Lower lobe of right lung (tissue), 2 donors: ENCODE data around the gene SNRNP40. TPM values are rescaled to one million over a fixed set of nuclear protein-coding genes. Genes with fewer than 3 reads are reported as not detected.
A peak's percentile ranks its signal among the peaks of the same experiment; 100 is the strongest.
"Not testable (repeated sequence)": the region's sequence is repeated elsewhere in the genome, so short reads cannot be mapped to it uniquely, and the experiment has no call there.

ENCODE experiments used
- ATAC-seq, 2 donors: fragments of 200-7000 bp; cut with Tn5 transposase; one replicate each; pipeline ENCODE4 v1.9.1; 2020 to 2022; ENCODE audit warnings: mild to moderate bottlenecking in 2 of 2, moderate library complexity in 2 of 2
- DNase-seq: peaks from one replicate; pipeline ENCODE4 v3.0.0-alpha.2; 2020
- H3K27ac ChIP-seq: fragments of 200-600 bp; one replicate; pipeline ENCODE4 v1.8.0; 2022
- H3K27me3 ChIP-seq: fragments of 200-600 bp; one replicate; pipeline ENCODE4 v1.8.0; 2022; ENCODE audit warnings: low read depth
- H3K36me3 ChIP-seq: fragments of 200-600 bp; one replicate; pipeline ENCODE4 v1.8.0; 2022; ENCODE audit warnings: mild to moderate bottlenecking
- H3K4me1 ChIP-seq: fragments of 200-600 bp; one replicate; pipeline ENCODE4 v1.8.0; 2022
- H3K4me3 ChIP-seq: fragments of 200-600 bp; one replicate; pipeline ENCODE4 v1.8.0; 2022; ENCODE audit warnings: mild to moderate bottlenecking
- H3K9me3 ChIP-seq: fragments of 200-600 bp; one replicate; pipeline ENCODE4 v1.8.0; 2022
- CTCF ChIP-seq: fragments of 200-600 bp; IDR thresholded peaks from one replicate; pipeline ENCODE4 v1.8.0; 2022; ENCODE audit warnings: antibody characterized with exemption, mild to moderate bottlenecking
- intact Hi-C: fragments of 100-400 bp; cut with DNase I; formaldehyde crosslinking; loops from one replicate; pipeline ENCODE4 v1.11.0; 2022
- total RNA-seq: library from RNA; stranded (reverse); fragmentation: NEBNext Ultra II Directional; extraction: Animal tissue kit (Norgen Biotek cat#: 25700); gene quantifications from one replicate; pipeline ENCODE4 v1.2.1, GENCODE V29; 2021
- donor health status: DM: no; HTN: yes; CAD: no; lungs with severe emphysema.

SNRNP40 gene
- total RNA-seq, 1 donor from 2014 or later, result 38.3 TPM

GRCh38 chr1:31299365-31299764 lies 2.8 kb upstream of the SNRNP40 start:
- Histone ChIP-seq H3K4me3 (no peak overlapping the region), H3K4me1 (peaks cover 34% of the 10 kb centered on the region), H3K9me3 (no peaks in the 10 kb centered on the region), H3K27ac (no peak overlapping the region), H3K36me3 (peaks cover under 1% of the 10 kb centered on the region), H3K27me3 (no peaks in the 10 kb centered on the region)
- DNase-seq (no peak), ATAC-seq (no peak)
- TF ChIP-seq CTCF, result no peak
- intact Hi-C loops, result no loop called here

- ATAC-seq, result no peak
- intact Hi-C loops, result no loop called here
- Histone ChIP-seq H3K27ac (peak overlapping the region; percentile 95), H3K9me3 (no peaks in the 10 kb centered on the region), H3K36me3 (peaks cover 7% of the 10 kb centered on the region), H3K27me3 (no peaks in the 10 kb centered on the region), H3K4me3 (peak overlapping the region; percentile 96), H3K4me1 (peaks cover 34% of the 10 kb centered on the region)
- DNase-seq, result no peak
- TF ChIP-seq CTCF, result no peak
Measured at GRCh38 chr1:31297277-31298247, 974 bp upstream of the SNRNP40 start.

GRCh38 chr1:31295874-31296485 lies 608 bp downstream of the SNRNP40 start:
- intact Hi-C loops, result no loop called here
- Histone ChIP-seq H3K4me1 (peaks cover 34% of the 10 kb centered on the region), H3K36me3 (peaks cover 23% of the 10 kb centered on the region), H3K4me3 (peak overlapping the region; percentile 96), H3K9me3 (no peaks in the 10 kb centered on the region), H3K27ac (peak overlapping the region; percentile 95), H3K27me3 (no peaks in the 10 kb centered on the region)
- DNase-seq (no peak), ATAC-seq (no peak)
- TF ChIP-seq CTCF, result no peak

- intact Hi-C loops, result no loop called here
- H3K27me3 ChIP-seq, result no peaks in the 10 kb centered on the region
- no peaks in the 10 kb centered on the region for H3K4me1 ChIP-seq
- no peak overlapping the region for H3K27ac ChIP-seq
- DNase-seq, result no peak
- H3K36me3 ChIP-seq, result peaks cover 90% of the 10 kb centered on the region
- no peaks in the 10 kb centered on the region for H3K9me3 ChIP-seq
- H3K4me3 ChIP-seq, result no peak overlapping the region
- TF ChIP-seq CTCF, result no peak
- ATAC-seq, result no peak
Measured at GRCh38 chr1:31289021-31289420, 7.6 kb downstream of the SNRNP40 start.

- H3K27ac ChIP-seq, H3K4me1 ChIP-seq: not testable (repeated sequence)
- peaks cover 93% of the 10 kb centered on the region for H3K36me3 ChIP-seq
Measured at GRCh38 chr1:31287791-31288190, 8.8 kb downstream of the SNRNP40 start.

GRCh38 chr1:31282426-31282825 lies 14.2 kb downstream of the SNRNP40 start:
- ATAC-seq, H3K4me3 ChIP-seq, H3K27ac ChIP-seq, intact Hi-C loops, H3K9me3 ChIP-seq, H3K4me1 ChIP-seq, DNase-seq, H3K27me3 ChIP-seq: not testable (repeated sequence)
- H3K36me3 ChIP-seq, result peaks cover 90% of the 10 kb centered on the region

More at GRCh38 chr1:31287791-31288190, 8.8 kb downstream of the SNRNP40 start:
- ATAC-seq, intact Hi-C loops, DNase-seq, H3K9me3 ChIP-seq, H3K4me3 ChIP-seq, H3K27me3 ChIP-seq: not testable (repeated sequence)
